NCI-H2081 (cell line): ENCODE measurements around the gene BMPER.

Experiments used
- DNase-seq, 2 experiments: peaks; one replicate each; lab custom pipeline; 2025; lab: John Stamatoyannopoulos, UW

BMPER gene

DNA sequence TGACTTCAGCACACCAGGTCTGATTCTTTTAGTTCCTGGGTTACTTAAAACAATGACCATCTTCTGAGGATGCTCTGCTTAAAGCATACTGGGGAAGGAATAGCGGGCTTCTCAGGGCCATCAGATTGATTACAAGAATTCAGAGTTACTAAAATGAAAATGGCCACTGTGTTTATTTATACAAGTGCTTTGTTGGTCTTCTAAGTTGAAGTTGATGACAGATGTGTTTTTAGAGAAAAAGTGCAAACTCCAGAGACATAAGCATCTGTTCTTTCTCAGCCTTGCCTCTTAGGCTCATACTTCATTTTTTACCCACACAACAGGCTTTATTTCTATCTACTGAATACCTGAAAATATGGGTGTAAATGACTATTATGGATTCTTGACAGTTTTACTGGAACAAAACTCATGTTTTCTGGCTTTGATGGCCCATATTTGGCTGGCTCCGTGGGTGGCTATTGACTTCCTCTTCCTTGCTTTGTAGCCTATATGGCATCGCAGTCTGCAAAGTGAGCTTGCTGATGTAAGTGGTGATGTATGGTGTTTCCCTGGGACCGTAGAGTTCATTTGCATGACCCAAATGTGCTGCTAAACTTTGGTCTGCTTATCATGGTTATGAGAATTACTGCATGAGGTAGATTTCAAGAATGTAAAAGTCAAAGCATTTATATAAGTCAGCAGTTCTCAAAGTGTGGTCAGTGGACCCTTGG, 121.3 kb downstream of the BMPER start:
- no peak for DNase-seq

DNA sequence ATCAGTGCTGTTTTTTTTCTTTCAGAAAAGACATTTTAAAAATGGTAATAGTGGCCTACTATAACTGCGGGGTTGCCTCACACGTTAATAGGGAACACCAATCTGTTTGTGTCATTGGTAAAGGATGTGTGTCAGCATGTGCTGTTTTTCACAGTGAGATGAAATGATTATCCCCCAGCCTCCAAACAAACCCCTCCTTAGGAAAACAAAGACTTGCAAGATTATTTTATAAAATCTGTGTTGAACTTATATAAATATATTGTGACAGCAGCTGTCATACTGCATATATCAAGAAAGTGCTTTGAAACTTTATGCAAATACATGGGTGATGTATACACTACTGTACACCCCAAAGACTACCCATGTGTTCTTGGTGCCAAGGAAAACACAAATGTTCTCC, 125.8 kb downstream of the BMPER start:
- DNase-seq = no peak

DNA sequence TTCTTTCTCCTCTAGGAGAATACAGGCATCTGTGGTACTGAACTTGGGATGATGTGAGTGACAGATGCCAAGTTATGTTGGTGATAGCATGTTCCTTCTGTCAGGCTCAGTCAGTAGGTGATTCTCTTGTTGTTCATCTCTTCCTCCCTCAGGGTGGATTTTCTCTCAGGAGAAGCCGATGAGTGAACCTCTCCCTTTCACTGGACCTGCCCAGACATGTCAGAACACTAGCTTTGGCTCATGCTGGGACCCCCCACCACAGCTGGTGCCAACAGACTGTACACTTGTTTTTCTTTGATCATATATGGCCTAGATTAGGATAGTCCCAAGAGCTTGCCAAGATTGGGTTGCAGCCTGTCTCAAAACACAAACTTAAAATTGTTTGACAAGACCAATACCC, 129.4 kb downstream of the BMPER start:
- no peak for DNase-seq

DNA sequence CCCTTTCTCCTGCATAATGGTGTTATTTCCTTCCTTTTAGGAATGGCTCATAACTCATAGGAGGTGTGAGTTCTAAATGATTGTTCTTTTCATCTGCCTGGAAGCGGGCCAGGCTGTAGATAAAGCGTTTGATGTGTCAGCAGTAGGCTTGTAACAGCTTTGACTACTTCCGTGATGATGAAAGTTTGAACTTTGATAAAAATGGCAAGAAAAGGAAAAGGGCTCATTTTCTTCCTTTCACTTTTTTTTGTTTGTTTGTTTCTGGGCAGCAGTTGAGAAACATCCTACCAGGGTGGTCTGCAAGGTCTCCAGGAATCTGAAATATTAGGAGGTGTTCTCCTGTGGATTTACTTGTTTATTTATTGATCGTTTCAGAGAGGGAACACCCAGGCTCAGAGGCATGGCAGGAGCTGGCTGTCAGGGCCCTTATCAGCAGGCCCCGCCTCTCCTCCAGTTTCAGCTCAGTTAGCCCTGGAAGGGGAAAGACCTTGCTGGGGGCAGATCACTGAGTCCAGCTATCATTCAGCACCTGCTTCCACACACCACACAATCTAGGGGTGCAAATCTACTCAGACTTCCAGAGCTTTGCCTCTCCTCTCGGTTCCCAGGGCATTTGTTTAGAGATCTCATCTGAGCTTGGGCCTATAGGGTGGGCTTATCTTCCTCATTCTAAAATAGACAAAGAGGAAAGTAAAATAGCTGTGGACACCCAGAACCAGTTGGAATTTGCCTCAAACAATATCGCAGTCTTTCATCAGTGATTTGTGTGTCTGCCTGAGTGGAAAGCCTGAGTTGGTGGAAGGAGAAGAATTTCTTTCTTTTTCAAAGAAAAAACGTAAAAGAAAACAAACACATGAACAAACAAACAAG, 130.9 kb downstream of the BMPER start:
- DNase-seq = no peak

DNA sequence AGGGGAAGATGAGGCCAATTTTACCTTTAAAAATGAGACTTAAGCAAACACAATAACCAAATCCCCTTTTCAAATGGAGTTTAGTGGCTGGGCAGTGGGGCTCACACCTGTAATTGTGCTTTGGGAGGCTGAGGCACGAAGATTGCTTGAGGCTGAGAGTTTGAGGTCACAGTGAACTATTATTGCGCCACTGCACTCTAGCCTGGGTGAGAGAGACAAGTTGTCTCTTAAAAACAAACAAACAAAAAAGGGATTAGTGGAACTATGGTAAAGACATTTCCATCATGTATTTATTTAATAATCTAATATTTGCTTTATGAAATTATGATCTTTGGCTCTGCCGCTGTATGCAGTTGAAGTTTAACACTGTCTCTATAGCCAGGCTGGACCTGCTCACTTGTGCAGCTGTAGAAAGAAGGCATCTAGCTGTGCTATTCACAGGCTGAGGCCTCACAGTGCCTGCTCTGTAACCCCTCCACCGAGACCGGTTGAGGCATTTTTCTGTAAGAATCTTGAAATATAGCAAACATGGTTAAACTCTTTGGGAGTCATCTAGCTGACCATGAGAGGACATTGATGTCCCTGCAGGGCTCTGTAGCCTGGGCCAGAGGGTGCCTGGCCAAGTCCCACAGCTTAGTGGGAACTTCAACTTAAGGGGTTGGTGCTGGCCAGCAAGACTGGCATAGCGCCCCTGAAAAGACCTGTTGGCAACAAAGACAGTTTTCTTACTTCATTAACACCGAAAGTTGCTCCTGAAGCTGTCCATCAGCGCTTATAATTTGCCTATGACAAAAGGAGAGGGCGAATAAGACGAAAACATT, 131.8 kb downstream of the BMPER start:
- no peak for DNase-seq

DNA sequence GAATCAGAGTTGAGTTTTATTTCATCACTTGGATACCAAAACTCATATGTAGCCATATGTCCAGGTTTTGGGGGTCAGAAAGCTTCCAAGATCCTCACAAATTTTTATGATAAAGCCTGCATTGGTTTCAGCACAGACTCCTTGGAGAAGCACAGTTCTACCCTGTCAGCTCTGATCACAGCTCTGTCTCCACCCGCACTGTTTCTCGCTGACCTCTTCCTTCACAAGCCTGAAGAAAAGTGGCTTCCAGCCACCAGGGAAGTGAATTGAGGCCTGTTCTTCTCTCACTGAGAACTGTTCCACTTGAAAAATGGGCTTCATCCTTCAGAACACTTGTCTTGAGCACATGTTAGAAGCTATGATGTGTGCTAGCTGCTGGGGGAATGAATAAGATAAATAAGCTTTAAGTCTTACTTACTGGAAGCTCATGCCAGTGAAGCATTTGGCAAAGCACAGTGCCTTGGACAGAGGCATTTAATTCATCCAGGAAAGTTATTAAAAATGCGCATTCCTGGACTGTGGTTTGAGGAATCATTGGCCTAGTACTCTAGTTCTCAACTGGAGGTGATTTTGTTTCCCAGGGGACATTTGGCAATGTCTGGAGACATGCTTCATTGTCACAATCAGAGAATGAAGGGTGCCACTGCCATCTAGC, 133.6 kb downstream of the BMPER start:
- DNase-seq = no peak

DNA sequence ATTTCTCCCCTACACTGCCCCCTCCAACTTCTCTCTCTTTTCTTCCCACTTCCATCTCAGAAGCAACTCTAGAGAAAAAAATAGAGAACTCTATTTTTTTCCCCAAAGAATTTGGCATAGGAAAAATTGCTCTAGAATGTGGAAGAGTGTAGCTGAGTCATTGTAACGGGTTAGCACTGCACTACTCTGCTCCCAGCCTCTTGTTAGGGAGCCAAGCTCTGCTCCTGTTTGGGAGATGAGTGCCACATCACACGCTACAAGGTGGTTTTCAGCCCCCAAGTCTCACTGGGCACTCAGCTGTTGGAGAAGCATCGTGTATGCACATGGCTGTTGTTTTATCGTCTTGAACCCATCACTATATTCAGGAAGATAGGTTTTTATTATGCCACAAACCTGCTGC, 136.4 kb downstream of the BMPER start:
- DNase-seq = no peak

DNA sequence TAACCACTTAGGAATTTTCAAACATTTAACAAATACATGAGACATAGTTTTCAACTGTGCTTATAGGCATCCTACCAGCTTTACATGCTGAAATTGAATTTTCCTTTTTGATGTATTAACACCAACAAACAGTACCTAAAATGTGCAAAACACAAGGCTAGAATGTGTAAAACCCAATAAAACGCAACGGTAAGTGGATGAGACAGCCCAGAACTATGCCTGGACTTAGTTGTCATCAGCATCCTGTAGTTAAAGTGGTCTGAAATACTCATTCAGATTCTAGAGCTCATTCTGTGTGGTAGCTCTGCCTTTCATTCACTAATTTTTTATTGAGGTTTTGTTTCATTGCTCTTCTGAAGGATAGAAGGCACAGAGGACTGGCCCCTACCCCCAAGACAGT, 137.1 kb downstream of the BMPER start:
- no peak for DNase-seq

DNA sequence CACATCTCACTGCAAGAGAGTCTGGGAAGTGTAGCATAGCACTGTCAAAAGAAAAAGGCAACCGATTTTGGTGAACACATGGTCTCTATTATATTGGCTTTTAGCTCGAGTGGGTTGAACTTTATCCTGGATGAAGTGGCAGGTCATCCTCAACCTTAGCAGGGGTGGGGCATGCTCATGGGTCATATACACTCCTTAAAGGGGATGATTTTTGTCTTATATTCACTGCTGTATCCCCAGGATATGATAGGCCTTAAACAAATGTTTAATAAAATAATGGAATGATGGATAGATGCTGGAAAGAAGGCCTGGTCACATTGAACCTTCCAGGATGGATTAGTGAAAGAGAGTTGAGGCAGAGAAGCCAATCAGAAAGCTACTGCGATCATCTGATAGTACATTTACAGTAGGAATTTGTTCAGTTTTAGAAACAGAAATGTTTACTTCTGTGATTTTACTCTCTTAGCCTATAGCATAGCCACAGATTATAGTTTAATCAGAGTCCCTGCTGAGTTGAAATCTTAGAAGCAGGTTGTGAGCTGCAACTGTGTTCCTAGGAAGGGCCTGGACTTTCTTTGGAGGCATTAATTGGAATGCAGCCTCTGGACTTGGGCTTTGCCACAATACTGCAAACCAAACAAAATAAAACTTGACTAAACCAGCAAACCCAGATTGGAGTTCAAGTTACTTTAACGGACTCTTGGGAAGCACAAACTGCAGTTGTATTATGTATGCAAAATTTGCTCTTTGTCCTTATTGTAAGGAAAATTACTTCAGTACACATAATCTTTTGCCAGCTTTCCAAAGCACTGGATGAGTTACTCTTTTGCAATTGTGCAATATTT, 138.3 kb downstream of the BMPER start:
- DNase-seq = no peak

DNA sequence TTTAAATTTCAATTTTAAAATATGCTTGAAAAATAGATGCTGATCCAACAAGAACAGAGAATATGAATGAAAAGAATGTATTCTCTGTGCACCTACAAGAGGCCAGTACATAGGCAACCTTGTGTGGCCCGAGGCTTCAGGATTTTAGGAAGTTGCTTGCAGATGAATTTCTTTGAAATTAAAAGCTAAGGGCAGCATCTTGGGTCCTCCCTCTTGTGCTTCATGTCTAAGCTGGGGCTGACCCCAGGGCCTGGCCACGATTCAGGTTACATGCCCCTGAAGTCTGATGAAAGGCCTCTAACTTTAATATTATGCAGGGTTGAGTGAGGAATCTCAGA, 138.9 kb downstream of the BMPER start:
- no peak for DNase-seq

DNA sequence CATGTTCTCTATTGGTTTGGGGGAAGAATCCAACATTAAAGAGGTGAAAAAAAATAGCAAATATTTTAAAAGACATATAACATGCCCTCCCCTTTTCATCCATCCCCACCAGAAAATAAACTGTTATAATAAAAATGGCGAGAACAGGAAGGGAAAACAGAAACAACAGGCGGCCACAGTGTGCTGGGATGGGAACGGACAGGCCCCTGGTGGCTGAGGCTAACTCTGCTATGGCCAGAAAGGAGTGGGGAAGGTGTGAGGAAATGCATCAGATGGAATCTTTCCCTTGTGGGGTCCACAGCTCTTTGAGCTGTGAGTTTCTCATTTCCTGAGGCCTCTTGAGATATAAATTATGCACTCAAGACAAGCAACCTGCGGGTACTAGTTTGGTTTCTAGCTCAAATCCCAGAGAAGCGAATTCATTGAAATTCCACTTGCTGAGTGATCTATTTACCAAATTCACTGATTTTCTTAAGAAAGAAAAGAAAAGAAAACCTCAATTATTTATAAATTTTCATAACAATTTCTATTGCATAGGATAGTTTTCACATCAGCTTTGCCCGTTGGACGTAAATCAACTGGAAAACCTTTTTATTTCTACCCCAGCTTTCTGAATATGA, 139.5 kb downstream of the BMPER start:
- no peak for DNase-seq

DNA sequence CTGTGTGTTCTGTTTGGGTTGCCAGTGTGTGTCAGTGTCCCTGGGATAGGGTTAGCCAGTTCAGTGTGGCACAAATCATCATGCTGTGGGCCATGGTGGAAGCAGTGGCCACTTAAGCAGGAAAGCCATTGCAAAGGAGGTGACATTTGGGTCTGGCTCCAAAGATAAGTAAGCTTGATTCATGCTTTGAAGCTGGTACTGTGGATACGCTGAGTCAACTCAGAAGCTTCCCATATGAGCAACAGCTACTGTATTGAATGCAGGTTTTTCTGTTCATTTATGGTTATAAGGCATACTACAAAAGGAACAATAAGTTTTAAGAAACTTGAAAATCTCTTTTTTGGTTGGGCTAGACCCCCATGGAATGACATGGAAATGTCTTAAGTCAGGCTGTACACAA, 143.1 kb downstream of the BMPER start:
- DNase-seq = no peak

DNA sequence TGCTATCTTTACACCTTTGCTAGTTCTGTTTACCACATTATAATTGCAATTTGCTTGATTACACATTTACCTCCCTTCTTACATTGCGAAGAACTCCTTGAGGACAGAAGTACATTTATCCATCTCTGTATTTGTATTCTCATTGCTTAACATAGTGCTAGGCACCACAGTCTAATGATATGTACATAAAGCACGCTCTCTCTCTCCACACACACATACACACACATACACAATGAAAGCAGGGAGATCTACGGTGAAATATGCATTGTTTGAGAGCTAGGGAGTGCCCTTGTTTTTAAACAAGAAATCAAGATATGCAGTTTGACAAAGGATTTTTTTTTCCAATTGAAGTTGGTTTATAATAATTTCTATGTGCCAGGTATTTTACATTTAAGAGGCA, 148.7 kb downstream of the BMPER start:
- DNase-seq = no peak

DNA sequence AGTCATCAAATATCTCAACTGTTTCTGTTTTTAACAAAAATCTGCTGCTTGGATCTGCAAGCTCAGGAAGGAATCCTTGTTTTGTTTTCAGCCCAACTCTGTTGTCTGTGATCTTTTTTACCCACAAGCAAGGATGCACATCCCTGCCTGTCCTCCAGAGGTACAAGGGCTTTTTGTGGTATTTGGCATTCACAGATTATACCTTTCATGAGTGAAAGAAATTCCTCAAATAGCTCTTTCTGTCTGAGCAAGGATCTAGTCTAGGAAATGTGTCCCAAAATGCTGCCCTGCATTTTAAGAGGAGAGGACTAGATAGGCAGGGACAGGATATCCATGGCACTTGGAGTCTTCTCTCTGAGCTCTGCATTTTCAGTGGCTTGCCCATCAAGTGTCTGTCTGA, 151.8 kb downstream of the BMPER start:
- no peak for DNase-seq

DNA sequence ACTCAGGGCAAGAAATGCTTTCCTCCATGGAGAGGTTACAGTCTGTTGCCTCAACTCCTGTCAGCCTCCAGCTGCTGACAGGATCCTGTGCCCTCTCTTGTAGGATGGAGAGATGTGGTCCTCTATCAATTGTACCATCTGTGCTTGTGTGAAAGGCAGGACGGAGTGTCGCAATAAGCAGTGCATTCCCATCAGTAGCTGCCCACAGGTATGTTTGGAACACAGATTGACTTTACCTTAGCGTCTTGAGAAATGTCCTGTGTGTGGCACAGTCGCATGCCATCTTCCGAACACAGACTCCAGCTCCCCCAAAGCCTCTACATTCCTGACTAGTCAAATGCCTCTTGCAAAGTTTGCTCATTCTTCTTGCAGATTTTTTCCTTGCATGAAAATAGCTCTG, 152.6 kb downstream of the BMPER start:
- no peak for DNase-seq

DNA sequence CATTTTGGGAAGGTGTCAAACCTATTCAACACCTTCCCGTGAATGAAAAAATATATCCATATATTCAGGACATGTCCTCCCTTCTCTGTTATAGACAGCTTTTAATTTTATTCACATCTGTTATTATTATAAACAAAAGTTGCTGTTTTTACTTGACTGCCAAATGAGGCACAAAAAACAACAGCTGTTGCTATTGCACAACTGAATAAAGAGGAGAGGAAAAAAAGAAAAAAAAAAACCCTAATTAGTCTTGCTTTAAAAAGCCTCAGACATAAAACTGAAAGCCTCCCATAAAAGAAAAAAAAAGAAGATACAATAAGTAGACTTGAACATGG, 153.4 kb downstream of the BMPER start:
- DNase-seq = no peak

DNA sequence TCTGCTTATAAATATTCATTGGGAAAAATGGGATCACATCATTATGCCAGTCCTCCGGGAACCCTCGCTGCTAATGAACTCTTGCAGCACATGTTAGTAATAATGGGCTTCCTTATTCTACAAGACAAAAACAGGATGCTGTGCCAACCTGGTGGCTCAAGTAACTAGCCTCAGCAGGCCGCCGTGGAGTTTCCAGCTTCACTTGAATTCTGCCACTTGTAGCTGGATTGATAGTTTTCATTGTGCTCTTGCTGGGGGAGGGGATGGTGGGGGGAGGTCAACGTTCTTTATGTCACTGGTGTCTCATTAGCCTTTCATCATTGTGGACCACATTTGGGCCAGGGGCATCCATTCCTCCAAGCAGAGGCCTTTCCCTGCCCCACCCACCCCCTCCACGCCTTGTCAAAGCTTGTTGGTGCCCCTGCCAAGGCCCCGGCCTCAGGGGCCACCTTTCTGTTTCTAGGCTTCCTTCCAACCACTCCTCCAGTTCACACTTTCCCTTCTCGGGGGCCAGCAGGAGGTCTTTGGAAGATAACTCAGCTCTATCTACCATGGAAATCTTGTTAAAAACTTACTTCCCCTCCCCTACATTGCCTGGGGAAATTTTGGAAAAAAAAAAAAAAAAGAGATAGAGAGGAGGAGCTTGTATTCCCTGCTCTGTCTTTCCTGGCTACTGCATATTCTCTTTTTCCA, 153.9 kb downstream of the BMPER start:
- no peak for DNase-seq

DNA sequence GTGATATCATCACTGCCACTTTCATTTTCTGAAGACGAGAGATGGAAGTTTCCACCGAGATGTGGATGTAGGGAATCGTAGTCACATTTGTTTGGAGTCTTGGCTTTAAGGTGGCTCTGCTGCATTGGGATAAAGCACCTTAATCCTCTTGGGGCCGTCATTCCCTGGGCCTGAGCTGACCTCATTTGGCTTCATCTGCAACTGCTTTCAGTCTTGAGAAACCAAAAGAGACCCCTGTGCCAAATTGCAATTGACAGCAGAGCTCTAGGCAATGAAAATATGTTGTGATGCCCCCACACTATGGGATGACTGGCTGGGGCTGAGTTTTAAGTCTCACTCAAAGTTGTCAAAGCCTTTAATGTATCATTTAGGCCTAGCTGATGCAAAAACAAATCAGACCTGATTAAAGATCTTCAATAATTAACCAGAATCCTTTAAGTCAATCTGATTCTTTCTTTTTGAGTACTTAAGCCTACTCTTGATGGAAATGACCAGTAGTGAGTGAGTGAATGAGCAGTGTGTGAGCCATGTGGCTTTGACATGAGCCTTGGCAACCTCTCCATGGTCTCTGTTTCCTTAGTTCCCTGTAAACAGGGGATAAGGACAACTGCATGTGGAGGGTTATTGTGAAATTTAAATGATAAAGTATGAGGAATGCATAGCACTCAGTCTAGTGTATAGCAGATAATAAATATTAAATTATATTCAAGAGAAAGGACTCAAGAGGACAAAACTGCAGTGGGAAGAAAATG, 155.0 kb downstream of the BMPER start:
- DNase-seq = no peak

DNA sequence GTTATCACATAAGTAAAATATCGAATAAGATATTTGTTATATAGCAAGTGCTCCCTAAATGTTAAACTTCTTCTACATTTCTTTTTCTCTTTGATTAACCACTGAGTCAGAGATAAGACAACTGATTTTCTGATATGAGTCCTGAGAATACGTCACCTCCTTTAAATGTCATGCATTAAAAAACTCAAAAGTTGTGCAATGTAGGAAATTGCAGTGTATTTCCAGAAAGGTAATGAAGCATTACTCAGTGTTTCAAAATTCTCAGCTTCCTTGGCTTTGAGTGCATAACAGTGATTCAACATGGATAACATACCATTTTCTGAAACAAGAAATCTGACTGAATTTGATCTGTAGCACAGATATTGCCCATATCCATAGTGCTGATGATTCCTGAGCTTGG, 155.8 kb downstream of the BMPER start:
- no peak for DNase-seq

DNA sequence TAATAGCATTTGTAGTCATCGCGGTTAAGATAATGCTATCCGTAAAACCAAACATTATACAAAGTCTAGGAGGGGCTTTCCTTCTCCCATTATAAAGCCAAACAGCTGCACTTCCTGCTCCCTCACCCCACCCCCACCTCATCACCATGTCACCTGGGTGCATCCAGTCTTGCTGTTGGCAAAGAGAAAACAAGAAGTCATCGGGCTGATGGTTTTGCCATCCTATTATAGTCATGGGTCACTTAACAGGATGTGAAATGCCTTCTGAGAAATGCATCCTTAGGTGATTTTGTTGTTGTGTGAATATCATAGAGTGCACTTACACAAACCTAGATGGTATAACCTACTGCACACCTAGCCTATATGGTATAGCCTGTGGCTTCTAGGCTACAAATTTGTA, 157.0 kb downstream of the BMPER start:
- DNase-seq = no peak
